Activated CD8-positive, alpha-beta T cell treated with anti-CD3 and anti-CD28 coated beads for 36 hours (primary cell): ENCODE measurements around the gene XPNPEP2. TPM values are rescaled to one million over a fixed set of nuclear protein-coding genes. Genes with fewer than 3 reads are reported as not detected.

ENCODE experiments used
- ATAC-seq: fragments of 200-7000 bp; cut with Tn5 transposase; one replicate; pipeline ENCODE4 v1.10.0; 2021; ENCODE audit warnings: mild to moderate bottlenecking, moderate library complexity
- CTCF ChIA-PET: fragments of 350-600 bp; sonication (Branson Sonifier 250); formaldehyde crosslinking; loops from one replicate; lab custom pipeline; 2021; ENCODE audit warnings: antibody characterized with exemption; lab: Charles Lee
- POLR2A ChIA-PET: fragments of 350-600 bp; sonication (Branson Sonifier 250); formaldehyde crosslinking; loops from one replicate; lab custom pipeline; 2021; ENCODE audit warnings: antibody characterized with exemption; lab: Charles Lee
- DNase-seq: peaks from one replicate; pipeline ENCODE4 v3.0.0-alpha.2; 2020
- H3K27ac Mint-ChIP-seq: one replicate; pipeline ENCODE4 v1.8.0; 2021; ENCODE audit warnings: mild to moderate bottlenecking, mixed read lengths
- H3K27me3 Mint-ChIP-seq: one replicate; pipeline ENCODE4 v1.8.0; 2021; ENCODE audit warnings: mixed read lengths
- H3K36me3 Mint-ChIP-seq: one replicate; pipeline ENCODE4 v1.8.0; 2021; ENCODE audit warnings: low read depth, mixed read lengths
- H3K4me1 Mint-ChIP-seq: one replicate; pipeline ENCODE4 v1.8.0; 2021; ENCODE audit warnings: low read depth, mixed read lengths
- H3K4me3 Mint-ChIP-seq: one replicate; pipeline ENCODE4 v1.8.0; 2021; ENCODE audit warnings: mild to moderate bottlenecking, moderate library complexity, mixed read lengths
- H3K9me3 Mint-ChIP-seq: one replicate; pipeline ENCODE4 v1.8.0; 2021; ENCODE audit warnings: mixed read lengths
- intact Hi-C: fragments of 100-400 bp; cut with micrococcal nuclease; formaldehyde crosslinking; loops from one replicate; pipeline ENCODE4 v1.10.0; 2022
- total RNA-seq, 2 experiments: library from RNA; stranded (reverse); gene quantifications; one replicate each; pipeline ENCODE4 v1.2.3, GENCODE V29; 2021
- TF ChIP-seq, protein P1 (sequence below): fragments of 200-600 bp; IDR thresholded peaks from one replicate; pipeline ENCODE4 v1.8.0; 2022; ENCODE audit warnings: antibody characterized with exemption, mild to moderate bottlenecking

Gene XPNPEP2, protein sequence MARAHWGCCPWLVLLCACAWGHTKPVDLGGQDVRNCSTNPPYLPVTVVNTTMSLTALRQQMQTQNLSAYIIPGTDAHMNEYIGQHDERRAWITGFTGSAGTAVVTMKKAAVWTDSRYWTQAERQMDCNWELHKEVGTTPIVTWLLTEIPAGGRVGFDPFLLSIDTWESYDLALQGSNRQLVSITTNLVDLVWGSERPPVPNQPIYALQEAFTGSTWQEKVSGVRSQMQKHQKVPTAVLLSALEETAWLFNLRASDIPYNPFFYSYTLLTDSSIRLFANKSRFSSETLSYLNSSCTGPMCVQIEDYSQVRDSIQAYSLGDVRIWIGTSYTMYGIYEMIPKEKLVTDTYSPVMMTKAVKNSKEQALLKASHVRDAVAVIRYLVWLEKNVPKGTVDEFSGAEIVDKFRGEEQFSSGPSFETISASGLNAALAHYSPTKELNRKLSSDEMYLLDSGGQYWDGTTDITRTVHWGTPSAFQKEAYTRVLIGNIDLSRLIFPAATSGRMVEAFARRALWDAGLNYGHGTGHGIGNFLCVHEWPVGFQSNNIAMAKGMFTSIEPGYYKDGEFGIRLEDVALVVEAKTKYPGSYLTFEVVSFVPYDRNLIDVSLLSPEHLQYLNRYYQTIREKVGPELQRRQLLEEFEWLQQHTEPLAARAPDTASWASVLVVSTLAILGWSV
- total RNA-seq = under 1 TPM; 0.16 to 0.38 TPM

DNA sequence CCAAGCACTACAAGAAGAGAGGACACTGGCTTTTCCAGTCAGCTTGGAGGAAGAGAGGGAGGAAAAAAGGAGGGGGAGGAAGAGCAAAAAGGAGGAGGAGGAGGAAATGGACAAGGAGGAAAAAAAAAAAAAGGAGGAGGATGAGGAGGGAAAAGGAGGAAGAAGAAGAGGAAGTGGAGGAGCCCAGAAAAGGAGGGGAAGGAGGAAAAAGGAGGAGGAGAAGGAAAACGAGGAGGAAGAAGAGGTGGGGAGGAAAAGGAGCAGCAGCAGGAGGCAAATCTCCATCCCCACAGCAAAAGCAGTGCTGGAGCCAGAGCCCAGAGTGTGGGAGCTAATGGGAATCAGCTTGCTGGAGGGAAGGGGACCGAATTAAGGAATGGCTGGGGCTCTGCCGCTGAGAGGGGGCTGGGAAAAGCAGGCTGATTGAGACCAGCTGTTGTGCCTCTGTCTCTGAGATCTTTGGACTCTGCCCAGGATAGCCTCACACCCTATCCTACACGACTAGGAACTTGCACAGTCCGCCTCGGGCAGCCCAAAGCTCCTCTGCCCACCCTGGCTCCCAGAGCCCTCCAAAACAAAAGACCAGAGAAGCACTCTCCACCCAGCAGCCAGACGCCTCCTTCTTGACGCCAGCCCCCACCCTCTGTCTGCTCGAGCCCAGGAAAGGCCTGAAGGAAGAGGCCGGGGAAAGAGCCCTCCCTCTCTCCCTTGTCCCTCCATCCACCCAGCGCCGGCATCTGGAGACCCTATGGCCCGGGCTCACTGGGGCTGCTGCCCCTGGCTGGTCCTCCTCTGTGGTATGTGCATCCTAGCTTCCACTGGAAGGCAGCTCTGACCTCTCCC lies at the start of gene XPNPEP2:
XPNPEP2 (plus strand) TSS at position 514 of the 843 bp plus-strand sequence; CDS start at position 749, 235 bp downstream.
- no peaks in the 10 kb centered on the region for H3K9me3 Mint-ChIP-seq
- no peak within 1 kb of the TSS for H3K27ac Mint-ChIP-seq
- peaks cover 36% of the 10 kb centered on the region for H3K4me1 Mint-ChIP-seq
- intact Hi-C loops = no loop called here
- H3K36me3 Mint-ChIP-seq = no peaks in the 10 kb centered on the region
- POLR2A ChIA-PET = interaction anchor here (1.2 kb wide), 1 partner anchor 21 kb away, joined by 6 read pairs; no protein-coding TSS in a partner anchor
- CTCF ChIA-PET = interaction anchor here (0.9 to 6.1 kb wide), 4 partner anchors 12 to 84 kb away, joined by 3 to 35 read pairs (median 5); no protein-coding TSS in a partner anchor
- DNase-seq (no peak), ATAC-seq (no peak)
- H3K27me3 Mint-ChIP-seq = no peaks in the 10 kb centered on the region
- TF ChIP-seq, protein P1, sequence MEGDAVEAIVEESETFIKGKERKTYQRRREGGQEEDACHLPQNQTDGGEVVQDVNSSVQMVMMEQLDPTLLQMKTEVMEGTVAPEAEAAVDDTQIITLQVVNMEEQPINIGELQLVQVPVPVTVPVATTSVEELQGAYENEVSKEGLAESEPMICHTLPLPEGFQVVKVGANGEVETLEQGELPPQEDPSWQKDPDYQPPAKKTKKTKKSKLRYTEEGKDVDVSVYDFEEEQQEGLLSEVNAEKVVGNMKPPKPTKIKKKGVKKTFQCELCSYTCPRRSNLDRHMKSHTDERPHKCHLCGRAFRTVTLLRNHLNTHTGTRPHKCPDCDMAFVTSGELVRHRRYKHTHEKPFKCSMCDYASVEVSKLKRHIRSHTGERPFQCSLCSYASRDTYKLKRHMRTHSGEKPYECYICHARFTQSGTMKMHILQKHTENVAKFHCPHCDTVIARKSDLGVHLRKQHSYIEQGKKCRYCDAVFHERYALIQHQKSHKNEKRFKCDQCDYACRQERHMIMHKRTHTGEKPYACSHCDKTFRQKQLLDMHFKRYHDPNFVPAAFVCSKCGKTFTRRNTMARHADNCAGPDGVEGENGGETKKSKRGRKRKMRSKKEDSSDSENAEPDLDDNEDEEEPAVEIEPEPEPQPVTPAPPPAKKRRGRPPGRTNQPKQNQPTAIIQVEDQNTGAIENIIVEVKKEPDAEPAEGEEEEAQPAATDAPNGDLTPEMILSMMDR = no peak
- no peak within 1 kb of the TSS for H3K4me3 Mint-ChIP-seq

DNA sequence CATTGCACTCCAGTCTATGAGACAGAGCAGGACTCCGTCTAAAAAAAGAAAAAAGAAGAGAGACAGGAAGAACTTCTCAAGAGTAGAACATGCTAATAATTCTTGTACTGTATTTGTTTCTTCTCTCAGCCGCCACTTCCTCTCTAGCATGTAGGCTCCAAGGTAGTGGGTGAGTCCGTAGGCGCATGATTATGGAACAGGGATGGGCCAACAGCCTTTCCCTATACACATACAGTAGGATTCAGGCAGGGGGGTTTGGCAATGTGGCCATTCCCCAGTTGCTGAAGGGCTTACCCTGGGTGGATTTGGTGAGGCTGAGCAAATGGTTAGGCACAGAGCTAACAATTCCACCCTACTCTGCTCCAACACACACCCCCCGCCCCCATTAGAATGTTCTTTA lies 49.0 kb upstream of the XPNPEP2 start:
- ChIA-PET POLR2A (interaction anchor here (1.1 kb wide), 1 partner anchor 35 kb away, joined by 3 read pairs; no protein-coding TSS in a partner anchor), CTCF (interaction anchor here (0.6 to 1.7 kb wide), 3 partner anchors 10 to 50 kb away, joined by 3 to 4 read pairs (median 4); no protein-coding TSS in a partner anchor)
- Mint-ChIP-seq H3K36me3 (no peaks in the 10 kb centered on the region), H3K4me1 (no peaks in the 10 kb centered on the region), H3K4me3 (no peak overlapping the region), H3K27me3 (no peaks in the 10 kb centered on the region), H3K27ac (no peak overlapping the region), H3K9me3 (no peaks in the 10 kb centered on the region)
- DNase-seq (no peak), ATAC-seq (no peak)
- intact Hi-C loops = no loop called here
- TF ChIP-seq, protein P1 = no peak

DNA sequence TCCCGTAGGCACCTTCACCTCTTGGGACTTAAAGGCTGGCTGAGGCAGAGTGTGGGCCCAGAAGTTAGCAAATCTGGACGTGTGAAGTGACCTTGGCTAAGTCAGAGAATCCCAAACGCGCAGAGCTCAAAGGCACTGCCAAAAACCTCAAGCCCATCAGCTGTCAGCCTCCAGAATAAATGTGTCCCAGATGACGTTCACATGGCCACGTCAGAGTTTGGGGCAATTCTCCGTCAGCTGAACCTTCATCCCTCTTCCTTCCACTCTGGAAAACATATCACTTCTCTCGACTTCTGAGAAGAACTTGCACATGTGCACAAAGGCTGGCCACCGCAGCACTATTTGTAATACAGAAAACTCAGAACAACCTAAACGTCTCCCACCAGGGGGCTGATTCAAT lies 48.3 kb upstream of the XPNPEP2 start:
- POLR2A ChIA-PET = interaction anchor here (1.1 kb wide), 1 partner anchor 34 kb away, joined by 3 read pairs; no protein-coding TSS in a partner anchor

DNA sequence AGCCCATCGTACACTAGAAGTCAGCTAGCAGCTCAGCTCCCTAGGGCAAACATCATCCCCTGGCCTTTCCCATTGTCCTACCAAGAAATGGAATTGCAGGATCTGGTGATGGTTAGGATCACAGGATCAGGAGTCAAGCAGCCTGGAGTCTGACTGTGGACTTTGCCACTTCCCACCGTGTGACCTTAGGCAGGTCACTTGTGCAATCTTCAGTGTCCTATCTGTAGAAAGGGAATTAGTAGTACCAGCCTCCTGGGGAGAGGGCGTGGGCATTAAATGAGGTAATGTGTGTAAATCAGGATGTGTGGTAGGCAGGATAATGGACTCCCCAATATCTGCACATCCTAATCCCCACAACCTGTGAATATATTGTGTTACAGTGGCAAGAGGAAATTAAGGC lies 45.4 kb upstream of the XPNPEP2 start:
- ChIA-PET POLR2A (no interaction called here), CTCF (no interaction called here)
- Mint-ChIP-seq H3K36me3 (no peaks in the 10 kb centered on the region), H3K27me3 (no peaks in the 10 kb centered on the region), H3K9me3 (no peaks in the 10 kb centered on the region), H3K4me3 (no peak overlapping the region), H3K4me1 (no peaks in the 10 kb centered on the region), H3K27ac (no peak overlapping the region)
- ATAC-seq (no peak), DNase-seq (no peak)
- TF ChIP-seq, protein P1 = no peak
- intact Hi-C loops = no loop called here

More for the DNA sequence above, 48.3 kb upstream of the XPNPEP2 start:
- CTCF ChIA-PET = interaction anchor here (0.6 kb wide), 1 partner anchor 11 kb away, joined by 3 read pairs; no protein-coding TSS in a partner anchor
- intact Hi-C loops = no loop called here
- no peaks in the 10 kb centered on the region for H3K27me3 Mint-ChIP-seq
- H3K27ac Mint-ChIP-seq = no peak overlapping the region
- DNase-seq = no peak
- no peaks in the 10 kb centered on the region for H3K36me3 Mint-ChIP-seq
- no peaks in the 10 kb centered on the region for H3K4me1 Mint-ChIP-seq
- H3K4me3 Mint-ChIP-seq = no peak overlapping the region
- no peak for ATAC-seq
- TF ChIP-seq, protein P1 = no peak
- H3K9me3 Mint-ChIP-seq = no peaks in the 10 kb centered on the region
